ENCODE results near the gene FEM1B.

FEM1B gene

DNA sequence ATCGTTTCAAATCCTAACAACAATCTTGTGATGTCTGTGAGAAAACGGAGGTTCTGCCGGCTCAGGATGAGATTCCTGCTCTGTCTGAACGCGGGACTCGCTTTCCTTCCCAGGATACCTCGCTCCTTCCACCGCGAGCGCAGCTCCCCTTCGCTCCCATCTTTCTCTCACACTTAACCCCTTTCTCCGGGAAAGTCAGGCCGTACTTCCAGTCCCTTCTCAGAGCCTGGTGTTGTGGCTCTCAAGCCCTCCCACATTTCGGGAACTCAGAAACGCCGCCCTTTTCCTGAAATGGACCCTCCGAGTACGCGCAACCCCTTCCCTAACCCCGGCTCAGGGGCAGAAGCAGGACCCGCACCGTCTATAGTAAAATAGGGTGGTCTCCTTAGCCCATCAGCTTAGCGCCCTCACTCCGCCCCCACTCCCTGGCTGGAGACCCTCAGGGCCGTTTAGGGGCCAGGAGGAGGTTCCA is 378 bp upstream of the FEM1B start:
- peak; percentile 44 for DNase-seq (ENCODE audit: low read depth)
- H3K4me3 ChIP-seq (ENCODE audit: low read length), result peak overlapping the region; percentile 83

DNA sequence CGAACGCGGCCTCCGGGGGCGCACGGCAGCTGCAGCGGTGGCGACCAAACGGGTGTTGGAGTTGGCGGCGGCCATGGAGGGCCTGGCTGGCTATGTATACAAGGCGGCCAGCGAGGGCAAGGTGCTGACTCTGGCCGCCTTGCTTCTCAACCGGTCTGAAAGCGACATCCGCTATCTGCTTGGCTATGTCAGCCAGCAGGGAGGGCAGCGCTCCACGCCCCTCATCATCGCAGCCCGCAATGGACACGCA is 725 bp downstream of the FEM1B start:
- DNase-seq (ENCODE audit: low read depth), result peak; percentile 61
- H3K4me3 ChIP-seq (ENCODE audit: low read length), result peak overlapping the region; percentile 83
- TF ChIP-seq, protein P1, sequence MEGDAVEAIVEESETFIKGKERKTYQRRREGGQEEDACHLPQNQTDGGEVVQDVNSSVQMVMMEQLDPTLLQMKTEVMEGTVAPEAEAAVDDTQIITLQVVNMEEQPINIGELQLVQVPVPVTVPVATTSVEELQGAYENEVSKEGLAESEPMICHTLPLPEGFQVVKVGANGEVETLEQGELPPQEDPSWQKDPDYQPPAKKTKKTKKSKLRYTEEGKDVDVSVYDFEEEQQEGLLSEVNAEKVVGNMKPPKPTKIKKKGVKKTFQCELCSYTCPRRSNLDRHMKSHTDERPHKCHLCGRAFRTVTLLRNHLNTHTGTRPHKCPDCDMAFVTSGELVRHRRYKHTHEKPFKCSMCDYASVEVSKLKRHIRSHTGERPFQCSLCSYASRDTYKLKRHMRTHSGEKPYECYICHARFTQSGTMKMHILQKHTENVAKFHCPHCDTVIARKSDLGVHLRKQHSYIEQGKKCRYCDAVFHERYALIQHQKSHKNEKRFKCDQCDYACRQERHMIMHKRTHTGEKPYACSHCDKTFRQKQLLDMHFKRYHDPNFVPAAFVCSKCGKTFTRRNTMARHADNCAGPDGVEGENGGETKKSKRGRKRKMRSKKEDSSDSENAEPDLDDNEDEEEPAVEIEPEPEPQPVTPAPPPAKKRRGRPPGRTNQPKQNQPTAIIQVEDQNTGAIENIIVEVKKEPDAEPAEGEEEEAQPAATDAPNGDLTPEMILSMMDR (IDR thresholded peaks at IDR 0.05; ENCODE audit: insufficient read depth, low read depth, low read length, missing control alignments), result no peak

More for the DNA sequence above, 378 bp upstream of the FEM1B start:
- TF ChIP-seq, protein P1 (IDR thresholded peaks at IDR 0.05; ENCODE audit: insufficient read depth, low read depth, low read length, missing control alignments), result no peak

DNA sequence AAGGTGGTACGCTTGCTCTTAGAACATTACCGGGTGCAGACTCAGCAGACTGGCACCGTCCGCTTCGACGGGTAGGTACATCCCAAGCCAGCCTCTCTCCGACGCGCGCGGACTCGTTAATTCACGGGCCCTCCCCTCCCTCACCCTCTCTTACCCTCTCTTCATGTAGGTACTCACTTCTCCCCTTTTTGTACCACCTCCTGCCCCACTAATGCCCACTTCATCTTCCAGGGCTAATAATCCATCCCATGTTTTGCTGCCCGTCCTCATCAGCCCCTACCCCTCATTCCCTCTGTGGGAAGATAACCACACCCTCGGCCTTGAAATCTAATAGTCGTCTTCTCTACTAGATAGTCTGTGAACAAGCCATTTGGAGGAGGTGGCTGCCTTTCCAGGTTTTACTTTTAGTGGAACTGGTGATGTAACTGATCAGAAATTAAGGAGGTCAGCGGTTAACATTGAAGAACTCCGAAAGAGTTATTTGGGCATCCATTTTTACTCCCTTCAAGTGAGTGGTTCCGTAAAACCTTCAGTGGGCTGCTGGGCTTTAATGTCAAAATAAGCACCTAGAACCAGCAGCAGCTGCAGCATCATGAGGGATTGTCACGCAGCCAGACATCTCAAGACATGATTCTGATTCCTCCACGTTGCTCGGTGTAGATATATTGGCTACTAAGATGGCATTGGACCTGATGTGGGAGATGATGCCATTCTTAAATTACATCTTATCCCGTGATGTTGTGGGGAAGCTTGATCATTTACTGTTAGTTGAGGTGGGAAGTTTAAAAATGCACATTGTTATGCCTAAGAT is 1.3 kb downstream of the FEM1B start:
- DNase-seq (ENCODE audit: low read depth), result peak; percentile 52
- TF ChIP-seq, protein P1 (IDR thresholded peaks at IDR 0.05; ENCODE audit: insufficient read depth, low read depth, low read length, missing control alignments), result no peak
- peak overlapping the region; percentile 83 for H3K4me3 ChIP-seq (ENCODE audit: low read length)

DNA sequence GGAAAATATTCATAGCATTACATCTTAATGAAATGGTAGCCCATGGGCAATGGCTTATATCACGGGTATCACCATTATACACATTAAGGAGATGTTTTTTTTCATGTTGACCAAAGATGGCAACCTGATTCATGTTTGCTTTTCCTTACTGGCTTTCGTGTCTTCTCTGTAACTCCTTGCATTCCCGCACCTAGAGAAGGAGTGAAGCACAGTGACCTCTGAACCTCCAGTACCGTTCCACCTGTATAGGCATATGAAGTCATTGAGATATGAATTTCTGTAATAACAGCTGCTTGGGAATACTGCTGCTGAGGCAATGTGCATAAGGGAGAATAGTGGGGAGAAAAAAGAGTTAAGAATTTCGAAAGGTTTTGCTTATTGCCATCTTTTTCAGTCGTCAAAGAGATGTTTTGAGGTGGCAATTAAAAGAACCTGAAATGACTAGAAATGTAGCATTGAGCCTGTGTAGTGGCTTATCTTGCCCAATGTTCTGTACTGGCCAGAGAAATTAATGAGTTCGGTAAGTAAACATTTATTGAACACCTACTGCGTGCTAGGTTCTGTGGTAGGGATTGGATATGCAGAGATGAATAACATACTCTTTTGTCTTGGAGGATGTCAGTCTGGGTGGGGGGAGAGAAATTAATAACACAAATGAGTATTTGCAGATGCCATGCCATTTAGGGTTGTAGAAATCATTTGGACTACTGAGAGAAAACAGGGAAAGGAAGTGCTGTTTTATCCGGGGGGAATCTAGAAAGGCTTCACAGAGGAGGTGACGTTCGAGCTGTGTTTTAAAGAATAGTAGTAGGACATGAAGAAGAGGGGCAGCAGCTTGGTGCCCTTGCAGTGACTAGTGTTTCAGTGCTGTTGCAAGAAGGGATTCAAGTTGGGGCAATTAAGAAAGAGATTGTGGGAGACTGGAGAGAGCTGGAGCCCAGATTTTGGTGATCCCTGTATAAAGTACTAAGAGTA is 2.5 kb downstream of the FEM1B start:
- TF ChIP-seq, protein P1 (IDR thresholded peaks at IDR 0.05; ENCODE audit: insufficient read depth, low read depth, low read length, missing control alignments), result no peak

DNA sequence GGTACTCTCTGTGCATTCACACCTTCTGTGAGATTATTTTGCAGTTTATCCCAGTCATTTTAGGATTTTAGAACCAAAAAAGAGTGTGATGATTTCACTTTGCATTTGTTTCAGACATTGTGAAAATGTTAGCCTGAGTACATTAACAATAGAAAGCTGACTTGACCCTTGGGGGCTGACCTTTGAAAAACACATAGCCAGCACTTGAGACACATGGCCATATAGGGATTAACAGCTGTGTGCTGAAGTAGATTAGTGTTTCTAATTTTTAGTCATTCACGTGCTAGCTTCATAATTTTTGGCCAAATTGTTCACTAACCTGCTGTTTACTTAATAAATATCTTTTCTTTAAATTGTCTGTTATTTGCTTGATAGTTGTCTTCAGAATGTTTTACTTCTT is 3.5 kb downstream of the FEM1B start:
- TF ChIP-seq, protein P1 (IDR thresholded peaks at IDR 0.05; ENCODE audit: insufficient read depth, low read depth, low read length, missing control alignments), result no peak
- H3K4me3 ChIP-seq (ENCODE audit: low read length), result peak overlapping the region; percentile 83
- DNase-seq (ENCODE audit: low read depth), result no peak

More for the DNA sequence above, 2.5 kb downstream of the FEM1B start:
- peak overlapping the region; percentile 83 for H3K4me3 ChIP-seq (ENCODE audit: low read length)
- peak; percentile 56 for DNase-seq (ENCODE audit: low read depth)

DNA sequence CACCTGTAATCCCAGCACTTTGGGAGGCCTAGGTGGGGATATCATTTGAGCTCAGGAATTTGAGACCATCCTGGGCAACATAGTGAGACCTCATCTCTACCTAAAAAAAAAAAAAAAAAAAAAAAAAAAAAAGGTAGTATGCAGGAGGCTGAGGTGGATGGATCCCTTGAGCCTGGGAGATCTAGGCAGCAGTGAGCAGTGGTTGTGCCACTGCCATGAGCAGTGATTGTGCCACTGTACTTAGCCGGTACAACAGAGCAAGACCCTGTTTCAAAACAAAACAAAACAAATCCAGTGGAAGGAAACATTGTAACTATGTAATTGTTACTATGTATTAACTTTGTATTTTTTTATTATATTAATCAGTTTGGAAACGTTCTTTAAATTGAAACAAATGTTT is 5.9 kb downstream of the FEM1B start:
- TF ChIP-seq, protein P1 (IDR thresholded peaks at IDR 0.05; ENCODE audit: insufficient read depth, low read depth, low read length, missing control alignments), result no peak
- H3K4me3 ChIP-seq (ENCODE audit: low read length), result no peak overlapping the region
- DNase-seq (ENCODE audit: low read depth), result no peak
